Psoas muscle (tissue), 8 donors: ENCODE measurements around the gene MAP3K7CL. TPM values are rescaled to one million over a fixed set of nuclear protein-coding genes. Genes with fewer than 3 reads are reported as not detected.

ENCODE experiments used
- ATAC-seq, 4 donors: fragments of 200-7000 bp; cut with Tn5 transposase; one replicate each; pipeline ENCODE4 v1.9.1; 2020; ENCODE audit warnings: moderate library complexity in 3 of 4, mild to moderate bottlenecking in 2 of 4
- DNase-seq, 2 donors: peaks; one replicate each; pipeline ENCODE4 v3.0.0-alpha.2; 2020
- H3K27ac ChIP-seq: fragments of 200-600 bp; one replicate; pipeline ENCODE4 v1.8.0; 2022
- H3K27me3 ChIP-seq, 3 donors: fragments of 200-600 bp in 1 of 3; one replicate each; pipeline versions ENCODE4 v1.6.1 to v1.8.0; 2013 to 2022; ENCODE audit warnings: low read length in 2 of 3, mild to moderate bottlenecking in 2 of 3, moderate library complexity in 1 of 3; ENCODE audit not compliant: insufficient read depth in 3 of 3
- H3K36me3 ChIP-seq, 2 donors: fragments of 200-600 bp in 1 of 2; one replicate each; pipeline versions ENCODE4 v1.6.1 to v1.8.0; 2013 to 2022; ENCODE audit warnings: low read depth in 1 of 2, mild to moderate bottlenecking in 1 of 2, moderate library complexity in 1 of 2; ENCODE audit not compliant: insufficient read depth in 1 of 2
- H3K4me1 ChIP-seq: fragments of 200-600 bp; one replicate; pipeline ENCODE4 v1.8.0; 2022
- H3K4me3 ChIP-seq: fragments of 200-600 bp; one replicate; pipeline ENCODE4 v1.8.0; 2022; ENCODE audit warnings: mild to moderate bottlenecking
- H3K9me3 ChIP-seq: fragments of 200-600 bp; one replicate; pipeline ENCODE4 v1.8.0; 2022
- WGBS, 3 donors: extraction: QIAGEN DNeasy Blood & Tissue Kit; methylation state at CpG; one replicate each; pipeline versions ENCODE4 v1.1.6 to v1.1.7; 2013; 5-methylcytosine and 5-hydroxymethylcytosine counted together
- intact Hi-C, 2 donors: fragments of 100-400 bp; cut with DNase I; formaldehyde crosslinking; loops; one replicate each; pipeline versions ENCODE4 v1.11.0 to v1.14.2; 2022
- polyA plus RNA-seq, 3 donors: library from polyadenylated mRNA; stranded (reverse); fragments of 200-250 nt; gene quantifications; one replicate each; pipeline ENCODE4 v1.2.3, GENCODE V29; 2013
- total RNA-seq, 4 donors: library from RNA; stranded (reverse); fragmentation: NEBNext Ultra II Directional in 2 of 4; extraction: Animal tissue kit (Norgen Biotek cat#: 25700) in 2 of 4; gene quantifications; one replicate each; pipeline versions ENCODE4 v1.2.1 to v1.2.4, GENCODE V29; 2021 to 2023
- TF ChIP-seq, protein P1 (sequence below): fragments of 200-600 bp; IDR thresholded peaks from one replicate; pipeline ENCODE4 v1.8.0; 2022; ENCODE audit warnings: antibody characterized with exemption
- donor health status: healthy with polysubstance abuse.
- donor health status: DM: no; HTN: no; CAD: no; lungs with moderate emphysema.
- donor health status: Bipolar disorder and iron deficiency.
- donor health status: healthy.
- donor health status: DM: yes; HTN: yes; CAD: no.
- donor health status: DM: no; HTN: no; CAD: no.
- donor health status: DM: no; HTN: no; CAD: no.
- donor health status: DM: yes; HTN: yes; CAD: no.

Gene MAP3K7CL
- total and polyA plus RNA-seq, 7 donors = 3.3 to 107 (median 15.5) TPM

DNA sequence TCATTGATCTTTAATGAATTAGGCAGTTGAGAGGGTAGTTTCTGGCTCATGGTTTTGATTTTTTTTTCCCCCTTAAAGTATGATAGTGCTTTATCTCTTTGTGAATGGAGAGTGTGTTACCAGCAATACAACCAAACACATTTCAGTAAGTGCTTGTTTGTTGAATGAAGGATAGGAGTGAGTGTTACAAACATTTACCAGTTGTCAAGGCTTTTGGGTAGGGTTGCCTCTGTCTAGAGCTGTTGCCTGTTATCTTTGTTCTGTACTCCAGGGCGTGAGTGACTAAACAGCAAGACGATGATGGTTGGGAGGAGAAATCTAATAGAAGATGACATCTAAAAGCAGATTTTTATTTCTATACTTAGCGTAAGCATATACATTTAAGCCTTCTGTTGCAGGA is 21.5 kb downstream of the MAP3K7CL start:
- H3K27me3 ChIP-seq = no peaks in the 10 kb centered on the region
- no peak overlapping the region for H3K4me3 ChIP-seq
- intact Hi-C loops = no loop called here
- TF ChIP-seq, protein P1, sequence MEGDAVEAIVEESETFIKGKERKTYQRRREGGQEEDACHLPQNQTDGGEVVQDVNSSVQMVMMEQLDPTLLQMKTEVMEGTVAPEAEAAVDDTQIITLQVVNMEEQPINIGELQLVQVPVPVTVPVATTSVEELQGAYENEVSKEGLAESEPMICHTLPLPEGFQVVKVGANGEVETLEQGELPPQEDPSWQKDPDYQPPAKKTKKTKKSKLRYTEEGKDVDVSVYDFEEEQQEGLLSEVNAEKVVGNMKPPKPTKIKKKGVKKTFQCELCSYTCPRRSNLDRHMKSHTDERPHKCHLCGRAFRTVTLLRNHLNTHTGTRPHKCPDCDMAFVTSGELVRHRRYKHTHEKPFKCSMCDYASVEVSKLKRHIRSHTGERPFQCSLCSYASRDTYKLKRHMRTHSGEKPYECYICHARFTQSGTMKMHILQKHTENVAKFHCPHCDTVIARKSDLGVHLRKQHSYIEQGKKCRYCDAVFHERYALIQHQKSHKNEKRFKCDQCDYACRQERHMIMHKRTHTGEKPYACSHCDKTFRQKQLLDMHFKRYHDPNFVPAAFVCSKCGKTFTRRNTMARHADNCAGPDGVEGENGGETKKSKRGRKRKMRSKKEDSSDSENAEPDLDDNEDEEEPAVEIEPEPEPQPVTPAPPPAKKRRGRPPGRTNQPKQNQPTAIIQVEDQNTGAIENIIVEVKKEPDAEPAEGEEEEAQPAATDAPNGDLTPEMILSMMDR = no peak
- DNase-seq (no peak), ATAC-seq (no peak)
- no peaks in the 10 kb centered on the region for H3K9me3 ChIP-seq
- H3K36me3 ChIP-seq = no peaks in the 10 kb centered on the region
- 79 to 97% (median 95%) methylated on average over 3 of the region's 3 CpGs for WGBS, 3 donors
- peak overlapping the region; percentile 87 for H3K27ac ChIP-seq
- peaks cover 78% of the 10 kb centered on the region for H3K4me1 ChIP-seq

DNA sequence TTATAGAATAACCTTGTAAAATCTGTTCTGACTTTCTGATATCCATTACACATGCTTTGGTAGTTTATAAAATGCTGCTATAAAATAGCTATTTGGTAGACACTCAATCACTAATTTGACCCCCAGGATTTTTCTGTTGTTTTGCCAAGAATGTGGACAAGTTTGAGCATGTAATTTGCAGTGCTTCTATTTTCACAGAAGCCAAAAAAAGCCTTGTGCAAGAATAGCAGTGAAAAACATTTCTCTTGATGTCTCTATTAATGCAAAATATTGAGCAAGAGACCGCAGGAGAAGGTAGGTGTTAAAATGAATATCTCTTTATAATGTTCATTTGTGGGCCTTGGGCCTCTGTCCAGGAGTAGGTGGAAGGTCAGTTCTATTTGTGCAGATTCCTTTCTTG is 22.5 kb downstream of the MAP3K7CL start:
- WGBS, 3 donors = 26 to 38% (median 36%) methylated on average over 1 of the region's 1 CpG
- Histone ChIP-seq H3K27ac (peak overlapping the region; percentile 87), H3K4me3 (no peak overlapping the region), H3K4me1 (peaks cover 78% of the 10 kb centered on the region), H3K9me3 (no peaks in the 10 kb centered on the region), H3K27me3 (no peaks in the 10 kb centered on the region), H3K36me3 (no peaks in the 10 kb centered on the region)
- TF ChIP-seq, protein P1 = no peak
- no peak for ATAC-seq
- intact Hi-C loops = no loop called here
- no peak for DNase-seq

DNA sequence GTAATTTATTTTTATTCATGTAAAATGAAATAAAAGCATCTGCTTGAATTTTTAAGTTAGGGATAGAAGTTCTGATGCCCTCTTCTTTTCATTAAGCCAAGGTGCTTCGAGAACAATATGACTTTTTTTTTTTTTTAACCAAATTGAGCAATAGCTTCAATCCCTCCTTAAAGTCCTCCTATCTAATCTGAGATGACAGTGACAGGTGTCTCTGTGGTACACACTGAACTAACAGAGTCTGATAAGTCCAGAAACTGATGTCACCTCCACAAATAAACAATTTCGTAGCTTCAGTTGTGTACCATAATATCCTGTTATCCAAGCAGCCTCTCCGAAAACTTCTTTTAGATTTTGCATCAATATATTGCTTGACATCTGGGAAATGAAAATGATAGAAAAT is 23.8 kb downstream of the MAP3K7CL start:
- Histone ChIP-seq H3K36me3 (no peaks in the 10 kb centered on the region), H3K4me1 (peaks cover 68% of the 10 kb centered on the region), H3K27me3 (no peaks in the 10 kb centered on the region), H3K4me3 (peak overlapping the region; percentile 34), H3K27ac (peak overlapping the region; percentile 87), H3K9me3 (no peaks in the 10 kb centered on the region)
- intact Hi-C loops = loop anchor here in 1 of 2 donors (2.0 kb wide), 1 partner anchor 145 kb away; the partner anchor contains the start of gene BACH1
- ATAC-seq (peak; percentile 59 to 87 (median 70)), DNase-seq (no peak)
- TF ChIP-seq, protein P1 = no peak
- WGBS, 3 donors = 34 to 43% (median 37%) methylated on average over 3 of the region's 3 CpGs

DNA sequence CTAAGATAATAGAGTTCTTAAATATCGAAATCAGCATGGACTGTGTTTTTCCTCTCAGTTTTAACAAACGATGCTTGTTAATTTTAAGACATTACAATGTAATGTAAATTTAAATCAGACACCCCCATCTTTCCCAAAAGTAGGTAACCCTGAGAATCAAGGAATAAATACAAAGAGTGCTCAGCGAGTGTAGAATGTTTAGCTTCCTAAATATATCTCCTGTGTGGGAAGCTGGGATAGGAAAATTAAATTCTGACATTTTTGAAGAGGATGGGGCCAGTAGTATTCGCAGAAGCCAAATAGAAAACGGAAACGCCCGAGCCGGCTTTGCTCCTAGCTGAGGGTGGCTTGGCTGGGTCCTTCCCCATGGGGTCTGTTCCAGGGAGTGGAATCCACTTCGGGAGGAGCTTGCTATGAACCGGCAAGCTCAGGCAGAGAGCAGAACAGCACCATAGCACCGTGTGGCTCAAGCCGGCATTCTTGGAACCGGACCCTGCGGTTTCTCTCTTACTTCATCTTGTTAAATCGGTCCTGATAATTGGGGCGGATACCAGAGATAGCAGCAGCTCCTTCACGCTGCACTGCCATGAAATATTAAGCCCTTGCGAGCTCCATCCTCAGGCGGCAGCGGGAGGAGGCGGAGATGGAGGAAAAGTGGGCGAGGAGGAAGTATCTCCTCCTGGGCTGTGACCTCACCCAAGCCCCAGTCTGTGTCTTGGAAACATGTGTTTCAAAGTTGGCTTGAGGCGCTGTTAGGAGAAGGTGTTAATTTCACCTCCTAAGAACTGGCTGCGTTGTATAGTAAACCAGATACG is 24.9 kb downstream of the MAP3K7CL start:
- WGBS, 3 donors = 14 to 29% (median 17%) methylated on average over 25 of the region's 25 CpGs
- intact Hi-C loops = loop anchor here (2.0 to 5.0 kb wide), 3 partner anchors 63 to 143 kb away; partner anchors contain the start of gene BACH1 (in 2 of the 2)

More for the DNA sequence above, 24.9 kb downstream of the MAP3K7CL start:
- Histone ChIP-seq H3K9me3 (no peaks in the 10 kb centered on the region), H3K4me1 (peaks cover 58% of the 10 kb centered on the region), H3K4me3 (peak overlapping the region; percentile 34), H3K36me3 (peaks cover 0 to 10% of the 10 kb centered on the region in 2 donors), H3K27me3 (no peaks in the 10 kb centered on the region), H3K27ac (peak overlapping the region; percentile 87)
- ATAC-seq (peak; percentile 87 to 90 (median 88)), DNase-seq (peak; percentile 63 to 82)
- TF ChIP-seq, protein P1 = no peak
